Kidney (tissue), 14 donors: ENCODE results near the gene ABHD12. TPM values are rescaled to one million over a fixed set of nuclear protein-coding genes. Genes with fewer than 3 reads are reported as not detected.

Experiments
- DNase-seq, 5 donors: peaks; one replicate each; pipeline ENCODE4 v3.0.0-alpha.2; 2013 to 2020
- FAIRE-seq: peaks from 2 replicates; lab custom pipeline; 2012; peaks lifted over from hg19 to GRCh38; lab: Jason Lieb, UNC
- H3K27ac ChIP-seq, 2 donors: one replicate each; pipeline ENCODE4 v1.7.0; 2013; ENCODE audit warnings: low read depth in 2 of 2, low read length in 2 of 2, inconsistent platforms in 1 of 2
- H3K27me3 ChIP-seq: one replicate; pipeline ENCODE4 v1.7.1; 2013; ENCODE audit warnings: low read length, inconsistent platforms; ENCODE audit not compliant: control insufficient read depth, insufficient read depth
- H3K36me3 ChIP-seq, 3 donors: one replicate each; pipeline versions ENCODE4 v1.7.0 to v1.7.1; 2013; ENCODE audit warnings: low read length in 3 of 3, control low read depth in 1 of 3, inconsistent platforms in 1 of 3; ENCODE audit not compliant: insufficient read depth in 3 of 3, control insufficient read depth in 2 of 3
- H3K4me1 ChIP-seq, 3 donors: one replicate each; pipeline versions ENCODE4 v1.7.0 to v1.7.1; 2013; ENCODE audit warnings: low read length in 3 of 3, inconsistent platforms in 1 of 3, low read depth in 1 of 3; ENCODE audit not compliant: control insufficient read depth in 2 of 3, insufficient read depth in 2 of 3
- H3K4me3 ChIP-seq, 3 donors: one replicate each; pipeline versions ENCODE4 v1.7.0 to v1.8.1; 2013; ENCODE audit warnings: low read length in 3 of 3, control low read depth in 1 of 3, inconsistent platforms in 1 of 3
- H3K9ac ChIP-seq, 3 donors: one replicate each; pipeline versions ENCODE4 v1.7.0 to v1.7.1; 2013; ENCODE audit warnings: low read length in 3 of 3, control low read depth in 1 of 3, inconsistent platforms in 1 of 3
- H3K9me3 ChIP-seq, 3 donors: one replicate each; pipeline versions ENCODE4 v1.7.0 to v1.7.1; 2013; ENCODE audit warnings: low read length in 3 of 3, control low read depth in 1 of 3, inconsistent platforms in 1 of 3; ENCODE audit not compliant: control insufficient read depth in 2 of 3, insufficient read depth in 1 of 3
- intact Hi-C: fragments of 100-400 bp; cut with DNase I; formaldehyde crosslinking; loops from one replicate; pipeline ENCODE4 v1.11.1; 2022
- polyA plus RNA-seq: library from polyadenylated mRNA; stranded (reverse); fragments of 350-450 nt; fragmentation: Illumina TruSeq; extraction: RNeasy Lipid Tissue Mini Kit (QIAGEN cat#74804); gene quantifications from one replicate; pipeline ENCODE4 v1.2.3, GENCODE V29; 2014; ENCODE audit warnings: low read depth, low replicate concordance; ENCODE audit not compliant: insufficient read depth
- total RNA-seq: library from RNA; stranded (reverse); fragmentation: NEBNext Ultra II Directional; extraction: Animal tissue kit (Norgen Biotek cat#: 25700); gene quantifications from one replicate; pipeline ENCODE4 v1.2.1, GENCODE V29; 2021
- TF ChIP-seq, protein P1 (sequence below): IDR thresholded peaks from 3 replicates; pipeline ENCODE4 v1.5.1; 2012; ENCODE audit warnings: mild to moderate bottlenecking, moderate library complexity, borderline replicate concordance; ENCODE audit not compliant: insufficient read depth; ENCODE audit errors: extremely low read depth
- donor health status: control.
- donor health status: control.
- donor health status: control.
- donor health status: control.
- donor health status: control.
- donor health status: DM: yes; HTN: yes; CAD: no.
- donor health status: Normal renal cell carcinoma (clear cell type).

ABHD12 gene
- total and polyA plus RNA-seq, 2 donors from 2014 or later, result 61.5 to 68.1 TPM

DNA sequence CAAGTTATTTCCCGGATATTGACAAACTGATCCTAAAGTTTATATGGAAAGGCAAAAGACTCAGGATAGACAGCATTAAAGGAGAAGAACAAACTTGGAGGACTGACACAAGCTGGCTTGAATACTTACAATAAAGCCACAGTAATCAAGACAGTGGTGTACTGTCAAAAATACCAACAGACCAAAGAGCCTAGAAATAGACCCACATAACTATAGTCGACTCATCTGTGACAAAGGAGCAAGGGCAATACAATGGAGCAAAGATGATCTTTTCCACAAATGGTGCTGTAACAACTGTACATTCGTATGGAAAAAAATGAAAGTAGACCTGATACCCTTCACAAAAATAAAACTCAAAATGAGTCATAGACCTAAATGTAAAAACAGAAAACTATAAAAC is 46.0 kb downstream of the ABHD12 start:
- Histone ChIP-seq H3K4me1 (peaks cover 0 to 5% (median 5%) of the 10 kb centered on the region in 3 donors), H3K9ac (no peak overlapping the region), H3K4me3 (no peak overlapping the region), H3K27ac (no peak overlapping the region), H3K9me3 (no peaks in the 10 kb centered on the region), H3K27me3 (no peaks in the 10 kb centered on the region), H3K36me3 (no peaks in the 10 kb centered on the region)
- TF ChIP-seq, protein P1, sequence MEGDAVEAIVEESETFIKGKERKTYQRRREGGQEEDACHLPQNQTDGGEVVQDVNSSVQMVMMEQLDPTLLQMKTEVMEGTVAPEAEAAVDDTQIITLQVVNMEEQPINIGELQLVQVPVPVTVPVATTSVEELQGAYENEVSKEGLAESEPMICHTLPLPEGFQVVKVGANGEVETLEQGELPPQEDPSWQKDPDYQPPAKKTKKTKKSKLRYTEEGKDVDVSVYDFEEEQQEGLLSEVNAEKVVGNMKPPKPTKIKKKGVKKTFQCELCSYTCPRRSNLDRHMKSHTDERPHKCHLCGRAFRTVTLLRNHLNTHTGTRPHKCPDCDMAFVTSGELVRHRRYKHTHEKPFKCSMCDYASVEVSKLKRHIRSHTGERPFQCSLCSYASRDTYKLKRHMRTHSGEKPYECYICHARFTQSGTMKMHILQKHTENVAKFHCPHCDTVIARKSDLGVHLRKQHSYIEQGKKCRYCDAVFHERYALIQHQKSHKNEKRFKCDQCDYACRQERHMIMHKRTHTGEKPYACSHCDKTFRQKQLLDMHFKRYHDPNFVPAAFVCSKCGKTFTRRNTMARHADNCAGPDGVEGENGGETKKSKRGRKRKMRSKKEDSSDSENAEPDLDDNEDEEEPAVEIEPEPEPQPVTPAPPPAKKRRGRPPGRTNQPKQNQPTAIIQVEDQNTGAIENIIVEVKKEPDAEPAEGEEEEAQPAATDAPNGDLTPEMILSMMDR, result no peak
- DNase-seq, result no peak
- intact Hi-C loops, result no loop called here
- FAIRE-seq, result no peak

DNA sequence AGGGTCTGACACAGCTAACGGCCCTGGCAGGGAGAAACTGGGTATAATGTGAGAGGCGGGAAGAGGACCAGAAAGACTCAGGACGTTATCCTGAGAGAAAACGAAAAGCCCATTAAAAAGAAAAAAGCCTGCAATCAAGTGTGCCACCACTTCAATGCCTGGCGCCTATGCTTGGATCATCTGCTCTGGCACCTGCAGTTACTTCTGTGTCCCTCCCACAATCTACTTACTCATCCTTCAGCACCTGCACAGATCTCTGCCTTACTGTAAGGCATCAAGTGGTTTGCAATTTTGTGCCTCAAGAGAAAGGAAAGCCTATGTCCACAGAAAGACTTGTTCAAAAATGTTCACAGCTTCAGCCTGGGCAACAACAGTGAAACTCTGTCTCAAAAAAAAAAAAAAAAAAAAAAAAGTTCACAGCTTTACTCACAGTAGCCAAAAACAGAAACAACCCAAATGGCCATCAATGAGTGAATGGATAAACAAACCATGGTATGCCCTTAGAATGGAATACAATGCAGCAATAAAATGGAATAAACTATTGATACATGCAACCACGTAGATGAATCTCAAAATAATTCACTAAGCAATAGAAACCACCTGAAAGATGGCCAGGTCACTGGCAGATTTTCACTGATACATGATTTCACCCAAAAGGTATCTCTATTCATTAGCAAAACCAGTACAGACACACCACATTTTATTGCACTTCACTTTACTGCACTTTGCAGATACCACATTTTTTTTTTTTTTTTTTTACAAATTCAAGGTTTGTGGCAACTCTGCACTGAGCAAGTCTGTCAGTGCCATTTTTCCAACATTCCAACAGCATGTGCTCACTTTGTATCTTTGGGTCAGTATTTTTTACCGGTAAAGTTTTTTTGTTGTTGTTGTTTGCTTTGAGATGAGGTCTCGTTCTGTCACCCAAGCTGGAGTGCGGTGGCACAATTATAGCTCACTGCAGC is 48.6 kb downstream of the ABHD12 start:
- Histone ChIP-seq H3K27ac (no peak overlapping the region), H3K4me1 (peaks cover 0 to 16% (median 15%) of the 10 kb centered on the region in 3 donors), H3K9me3 (no peaks in the 10 kb centered on the region), H3K27me3 (no peaks in the 10 kb centered on the region), H3K36me3 (no peaks in the 10 kb centered on the region), H3K9ac (no peak overlapping the region), H3K4me3 (no peak overlapping the region)
- no peak for FAIRE-seq
- intact Hi-C loops, result no loop called here
- DNase-seq, result no peak
- TF ChIP-seq, protein P1, result no peak

DNA sequence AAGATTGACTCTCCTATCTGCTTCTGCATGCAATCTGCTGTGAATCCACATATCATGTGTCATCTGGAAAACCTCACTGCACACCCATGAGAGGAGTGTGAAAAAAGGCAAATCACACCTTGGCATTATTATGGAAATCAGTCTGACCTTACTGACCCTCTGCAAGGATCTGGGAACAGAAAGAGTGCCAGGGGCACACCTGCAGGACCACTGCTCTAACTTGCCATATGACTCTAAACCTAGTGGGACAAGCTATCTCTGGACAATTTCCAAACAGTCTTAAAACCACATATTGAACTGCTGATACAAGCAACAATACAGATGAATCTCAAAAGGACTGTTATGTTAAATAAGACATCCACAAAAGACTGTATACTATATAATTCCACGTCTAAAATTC is 50.3 kb downstream of the ABHD12 start:
- no peak overlapping the region for H3K4me3 ChIP-seq
- DNase-seq (no peak), FAIRE-seq (no peak)
- H3K27ac ChIP-seq, result no peak overlapping the region
- intact Hi-C loops, result no loop called here
- no peaks in the 10 kb centered on the region for H3K9me3 ChIP-seq
- no peak overlapping the region for H3K9ac ChIP-seq
- no peaks in the 10 kb centered on the region for H3K36me3 ChIP-seq
- TF ChIP-seq, protein P1, result no peak
- peaks cover 0 to 16% (median 15%) of the 10 kb centered on the region in 3 donors for H3K4me1 ChIP-seq
- H3K27me3 ChIP-seq, result no peaks in the 10 kb centered on the region
